Activated T-cell treated with anti-CD3 and anti-CD28 coated beads, Interleukin-2, amount 50 U/mL, for 1 hour (primary cell): ENCODE data around the gene APOBEC3C.
"Not testable (repeated sequence)": the region's sequence is repeated elsewhere in the genome, so short reads cannot be mapped to it uniquely, and the experiment has no call there.

ENCODE experiments used
- DNase-seq: peaks from one replicate; pipeline ENCODE4 v3.0.0-alpha.2; 2020

The APOBEC3C gene

DNA sequence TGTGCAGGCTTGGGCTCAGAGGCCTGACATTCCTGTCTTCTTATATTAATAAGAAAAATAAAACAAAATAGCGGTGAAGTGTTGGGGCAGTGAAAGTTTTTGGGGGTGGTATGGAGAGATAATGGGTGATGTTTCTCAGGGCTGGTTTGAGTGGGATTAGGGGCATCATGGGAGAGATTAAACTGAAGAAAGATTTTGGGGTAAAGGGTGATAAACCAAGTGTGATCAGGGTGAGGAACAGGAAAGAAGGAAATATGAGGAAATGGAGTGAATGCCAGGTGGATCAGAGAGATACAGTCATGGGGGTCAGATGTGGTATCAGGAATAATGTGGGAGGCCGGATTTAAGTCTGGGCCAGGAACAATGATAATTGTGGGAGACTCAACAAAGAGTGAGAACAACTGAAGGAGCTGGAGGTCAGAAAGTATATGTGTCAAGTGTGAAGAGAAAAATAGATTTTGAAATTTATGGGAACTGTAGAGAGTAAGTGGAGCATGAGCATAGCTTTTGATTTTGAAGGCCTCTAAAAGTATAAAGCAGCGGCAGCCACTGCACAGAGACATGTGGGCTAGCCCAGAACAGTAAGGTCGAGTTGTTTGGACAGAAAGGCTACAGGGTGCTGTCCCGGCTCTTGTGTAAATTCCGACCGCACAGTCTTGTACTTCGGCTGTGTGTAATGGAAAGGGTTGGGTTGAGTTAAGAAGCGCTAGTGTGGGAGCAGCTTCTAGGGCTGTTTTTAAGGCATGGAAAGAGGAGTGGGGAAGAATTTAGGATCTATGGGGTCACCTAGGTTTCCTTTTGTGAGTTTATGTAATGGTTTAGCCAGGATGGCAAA lies 52.6 kb downstream of the APOBEC3C start:
- DNase-seq, result not testable (repeated sequence)

GRCh38 chr22:39068033-39068785 lies 54.2 kb downstream of the APOBEC3C start:
- DNase-seq, result no peak
